Activated CD4-positive, alpha-beta T cell treated with anti-CD3 and anti-CD28 coated beads, Interleukin-2, Interleukin-4, amounts not matched to agents 100 ng/mL and 50 ng/mL, durations not matched to agents 16 hours and 8 hours (primary cell): Measurements from ENCODE around the gene LCN9.

Source experiments
- DNase-seq: peaks from one replicate; pipeline ENCODE4 v3.0.0-alpha.2; 2020; ENCODE audit warnings: low spot score

LCN9 gene

DNA sequence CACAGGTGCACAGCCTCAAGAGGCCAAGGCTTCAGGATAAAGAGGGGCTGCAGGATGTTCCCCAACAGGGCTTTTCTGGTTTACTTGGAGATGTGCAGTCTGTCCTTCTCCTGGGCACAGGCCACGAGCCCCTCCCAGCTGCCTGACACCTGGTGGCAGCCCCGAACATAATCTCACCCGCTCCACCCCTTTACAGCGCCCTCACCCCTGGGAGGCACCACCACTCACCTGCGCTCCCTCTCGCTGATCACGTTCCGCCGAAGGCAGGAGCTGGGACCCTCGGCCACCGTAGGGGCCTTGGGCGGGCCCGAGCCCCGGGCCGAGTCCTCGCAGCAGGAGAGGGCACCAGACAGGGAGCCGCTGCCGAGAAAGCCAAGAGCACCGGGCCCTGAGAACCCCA, 35.7 kb downstream of the LCN9 start:
- DNase-seq: no peak

DNA sequence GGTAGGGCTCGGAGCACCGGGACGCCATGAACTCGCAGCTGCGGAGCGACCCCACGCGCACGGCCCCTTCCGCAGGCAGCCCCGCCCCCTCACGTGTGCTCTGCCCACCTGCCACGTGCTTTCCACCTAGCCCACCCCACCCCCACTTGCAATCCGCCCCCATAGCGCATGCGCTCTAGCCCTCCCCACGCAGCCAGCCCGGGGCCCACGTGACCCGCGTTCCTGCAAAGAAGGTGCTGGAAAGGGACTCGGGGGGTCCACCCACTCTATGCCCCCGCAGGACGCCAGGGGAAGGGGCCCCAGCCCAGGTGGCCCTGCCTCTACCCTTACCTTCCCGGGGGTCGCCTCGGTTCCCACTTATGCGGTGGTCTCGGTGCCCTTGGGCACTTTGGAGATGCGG, 36.3 kb downstream of the LCN9 start, which contains the start of gene SOHLH1:
SOHLH1 (minus strand) TSS at position 42 of the 400 bp plus-strand sequence; CDS start at position 28, 14 bp downstream.
- DNase-seq: no peak

DNA sequence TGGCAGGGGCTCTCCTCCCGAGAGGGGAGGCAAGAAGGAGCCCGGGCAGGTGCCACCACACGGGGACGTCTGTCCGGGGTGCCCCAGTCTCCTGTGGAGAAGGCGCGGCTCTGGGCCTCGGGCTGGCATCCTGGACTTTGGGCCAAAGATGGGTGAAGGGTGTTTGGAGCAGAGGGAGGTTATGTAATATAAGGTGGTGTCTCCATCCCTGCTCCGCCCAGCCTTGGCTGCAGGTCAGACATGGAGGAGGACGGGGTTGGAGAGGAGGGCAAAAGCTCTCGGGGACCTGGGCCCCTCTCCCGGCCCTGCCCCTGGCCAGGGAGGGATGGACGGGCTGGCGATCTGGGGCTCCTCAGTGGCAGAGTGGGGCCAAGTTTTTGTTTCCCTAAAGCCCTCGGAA, 37.4 kb downstream of the LCN9 start:
- no peak for DNase-seq

DNA sequence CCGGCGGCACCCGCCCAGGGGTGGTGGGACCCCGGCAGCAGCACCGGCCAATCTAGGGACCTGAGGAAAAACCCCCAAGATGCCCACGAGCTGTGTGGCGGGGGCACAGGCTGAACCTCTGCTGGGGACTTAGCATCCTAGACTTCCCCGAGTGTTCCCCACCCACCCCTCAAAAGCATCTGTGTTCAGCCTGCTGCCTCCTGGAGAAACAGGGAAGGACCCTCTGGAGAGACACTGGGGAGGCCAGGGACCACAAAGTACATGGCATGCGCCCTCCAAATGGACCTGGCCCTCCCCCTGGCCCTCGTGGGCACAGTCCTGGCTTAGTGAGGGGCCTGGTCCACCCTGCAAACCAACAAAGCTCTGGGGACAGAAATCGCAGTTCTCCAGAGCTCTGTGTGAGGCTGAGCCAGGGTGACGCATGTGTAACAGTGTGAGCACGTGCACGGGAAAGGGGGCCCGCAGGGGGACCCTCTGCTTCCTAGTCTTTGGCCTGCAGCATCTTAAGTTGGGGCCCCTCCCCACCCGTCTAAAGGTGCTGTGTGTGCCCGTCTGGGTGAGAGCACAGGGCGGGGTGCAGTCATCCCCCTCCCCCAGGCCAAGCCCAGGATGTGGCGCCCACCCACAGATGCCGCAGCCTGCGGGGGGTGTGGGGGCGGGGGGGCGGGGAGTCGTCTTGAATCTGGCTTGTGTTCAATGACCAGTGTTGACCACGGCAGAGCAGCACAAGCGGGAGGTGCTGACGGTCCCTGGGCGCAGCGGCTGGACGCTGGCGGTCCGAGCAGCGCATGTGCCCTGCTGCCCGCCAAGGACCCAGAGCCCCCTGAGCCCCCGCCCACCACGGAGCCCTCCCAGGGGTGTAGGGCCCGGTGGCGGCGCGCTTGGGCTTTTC, 38.2 kb downstream of the LCN9 start:
- no peak for DNase-seq

DNA sequence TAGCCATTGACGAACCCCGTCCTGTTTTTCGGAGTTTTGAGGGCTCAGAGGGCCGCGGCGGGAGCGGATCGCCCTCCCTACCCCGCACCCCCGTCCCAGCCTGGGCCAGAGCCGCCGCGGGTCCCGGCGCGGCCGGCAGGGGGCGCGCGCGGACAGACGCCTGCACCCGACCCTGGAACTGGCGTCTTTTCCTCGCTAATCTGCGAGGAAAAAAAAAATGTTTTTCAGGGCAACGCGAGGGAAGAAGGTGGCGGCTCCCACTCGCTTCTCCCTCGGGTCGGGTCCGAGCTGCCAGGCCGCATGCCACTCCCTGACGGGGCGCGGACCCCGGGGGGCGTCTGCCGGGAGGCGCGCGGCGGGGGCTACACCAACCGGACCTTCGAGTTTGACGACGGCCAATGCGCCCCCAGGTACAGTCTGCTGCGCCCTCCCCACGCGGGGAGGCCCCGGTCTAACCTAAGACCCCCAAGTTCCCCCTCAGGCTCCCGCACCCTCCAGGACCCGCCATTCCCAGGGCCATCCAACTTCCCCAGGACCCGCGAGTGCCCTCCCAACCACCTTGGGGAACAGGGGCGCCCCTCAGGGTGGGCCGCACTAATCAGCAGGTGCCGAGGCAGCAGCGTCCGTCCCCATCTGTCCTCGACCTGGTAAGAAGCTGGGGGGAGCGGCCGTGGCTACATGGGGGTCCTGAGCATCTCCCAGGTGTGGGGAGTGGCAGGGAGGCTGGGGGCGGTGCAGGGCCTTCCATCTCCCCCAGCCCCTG, 39.0 kb downstream of the LCN9 start, which contains the start of gene KCNT1:
KCNT1 (plus strand) TSS at position 227 of the 763 bp plus-strand sequence; CDS start at position 301, 74 bp downstream.
- peak; percentile 58 for DNase-seq

DNA sequence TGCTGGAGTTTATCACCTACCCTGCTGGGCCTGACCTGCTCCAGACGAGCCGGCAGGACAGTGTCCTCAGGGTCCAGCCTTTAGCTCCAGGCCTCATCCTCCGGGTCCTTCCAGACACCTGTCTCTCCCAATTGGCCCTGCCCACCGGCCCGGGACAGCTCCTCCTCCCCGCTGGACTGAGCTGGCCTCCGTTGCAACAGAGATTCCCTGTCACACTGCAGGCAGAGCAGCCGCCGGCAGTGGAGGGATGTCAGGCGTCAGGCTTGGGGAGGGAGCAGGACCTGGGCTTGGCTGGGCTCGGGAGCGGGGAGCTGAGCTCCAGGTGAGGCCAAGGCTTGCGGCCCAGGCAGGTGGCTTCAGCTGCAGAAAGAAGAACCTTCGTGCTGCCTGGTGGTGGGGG, 40.6 kb downstream of the LCN9 start:
- no peak for DNase-seq

DNA sequence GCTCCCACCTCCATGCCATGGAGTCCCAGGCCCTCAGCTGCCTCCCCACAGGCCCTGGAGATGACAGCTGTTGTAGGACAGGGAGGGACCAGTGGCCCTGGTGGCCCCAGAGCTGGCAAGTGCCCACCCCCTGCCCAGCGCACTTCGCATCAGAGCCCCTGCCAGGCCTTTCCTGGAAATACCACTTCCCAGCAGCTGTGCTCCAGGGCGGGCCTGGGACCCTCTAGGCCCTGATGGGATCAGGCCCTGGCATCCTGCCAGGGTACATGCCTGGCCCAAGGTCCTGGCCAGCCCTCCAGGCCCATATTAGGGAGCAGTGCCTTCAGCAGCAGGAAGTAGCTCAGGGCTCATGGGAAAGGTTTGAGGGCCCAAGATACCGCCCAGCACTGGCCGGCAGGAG, 41.4 kb downstream of the LCN9 start:
- DNase-seq: no peak

DNA sequence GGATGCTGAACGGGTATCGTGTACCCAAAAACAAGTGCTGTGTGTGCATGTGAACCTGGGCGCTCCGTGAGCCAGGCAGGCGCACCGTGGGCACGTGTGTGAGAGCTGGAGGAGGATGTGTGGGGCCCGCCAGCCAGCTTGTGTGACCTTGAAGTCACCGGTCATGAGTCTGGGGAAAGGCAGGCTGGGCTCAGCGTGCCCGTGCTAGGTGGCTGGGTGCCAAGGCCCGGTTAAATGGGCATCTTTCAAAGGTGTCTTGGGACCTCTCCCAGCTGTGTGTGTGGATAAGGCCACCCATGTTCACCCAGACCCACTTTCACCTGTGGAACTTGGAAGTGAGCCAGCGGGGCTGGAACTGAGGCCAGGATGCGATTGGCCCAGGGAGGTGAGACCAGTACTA, 42.3 kb downstream of the LCN9 start:
- no peak for DNase-seq

DNA sequence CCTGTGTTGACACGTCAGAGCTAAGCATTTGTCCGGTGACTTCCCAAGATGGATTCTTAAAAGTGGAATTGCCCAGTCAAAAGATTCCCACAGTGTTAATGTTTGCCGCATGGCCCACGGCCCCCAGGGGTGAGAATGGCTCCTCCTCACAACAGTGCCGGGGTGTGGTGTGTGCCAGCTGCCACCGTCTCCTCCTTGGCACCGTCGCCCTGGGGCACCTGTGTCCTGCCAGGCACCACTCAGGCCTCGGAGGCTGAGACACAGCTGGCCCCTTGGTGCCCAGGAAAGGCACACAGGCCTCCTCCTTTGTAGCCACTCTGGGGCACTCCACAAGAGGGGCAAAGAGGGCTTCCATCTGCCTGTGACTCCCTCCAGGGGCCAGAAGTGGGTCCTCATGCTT, 43.2 kb downstream of the LCN9 start:
- DNase-seq: no peak

DNA sequence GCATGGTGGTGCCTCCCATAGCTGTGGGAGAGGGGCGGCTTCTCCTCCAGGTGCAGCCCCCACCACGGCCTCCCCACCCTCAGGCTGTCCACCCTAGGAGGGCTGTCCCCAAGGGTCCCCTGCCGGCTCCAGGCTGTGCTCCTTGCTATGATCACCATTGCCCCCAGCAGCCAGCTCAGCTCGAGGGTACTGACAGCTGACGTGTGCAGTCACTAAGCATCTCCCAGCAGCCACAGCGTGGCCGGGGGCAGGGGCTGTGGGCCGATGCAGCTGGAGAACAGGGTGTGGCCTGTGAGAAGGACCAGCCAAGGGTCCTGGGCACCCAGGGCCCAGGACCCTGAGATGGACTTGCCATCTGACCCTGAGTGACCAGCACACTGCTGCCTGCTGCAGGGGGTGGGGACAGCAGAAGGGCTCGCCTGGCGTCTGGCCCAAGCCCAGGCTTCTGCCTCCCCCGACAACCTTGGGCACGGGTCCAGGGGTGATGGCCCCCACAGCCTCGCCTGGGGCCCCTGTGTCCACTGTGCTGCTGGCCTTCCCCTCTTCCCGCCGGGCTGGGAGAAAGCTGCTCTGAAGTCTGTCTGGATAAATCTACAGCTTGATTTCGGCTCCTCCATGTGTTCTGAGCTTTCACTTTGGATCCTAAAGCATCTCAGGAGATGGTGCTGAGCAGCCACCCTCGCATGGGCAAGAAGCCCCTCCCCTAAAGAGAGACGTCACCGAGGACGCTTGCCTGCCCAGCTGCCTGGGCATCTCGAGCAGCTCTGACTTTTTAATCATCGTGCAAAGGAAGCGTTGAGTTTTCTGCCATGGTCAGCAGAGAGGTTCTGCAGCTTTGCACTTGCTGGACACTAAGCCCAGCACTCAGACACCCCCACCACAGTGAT, 44.4 kb downstream of the LCN9 start:
- no peak for DNase-seq

DNA sequence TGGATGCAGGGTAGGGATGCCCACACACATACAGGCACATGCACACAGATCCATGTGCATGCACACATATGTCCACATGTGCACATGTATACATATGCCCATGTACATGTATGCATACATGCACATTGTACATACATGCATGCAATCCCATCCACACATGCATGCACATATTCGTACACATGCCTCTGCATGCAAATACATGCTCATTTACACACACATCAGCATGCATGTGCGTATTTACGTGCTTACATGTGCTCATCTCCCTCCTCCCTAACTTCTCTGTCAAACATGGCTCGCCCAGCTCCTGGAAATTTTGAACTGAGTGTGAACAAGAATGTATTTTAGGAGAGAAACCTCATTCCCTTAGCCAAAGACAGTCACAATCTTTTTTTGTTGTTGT, 45.1 kb downstream of the LCN9 start:
- no peak for DNase-seq

DNA sequence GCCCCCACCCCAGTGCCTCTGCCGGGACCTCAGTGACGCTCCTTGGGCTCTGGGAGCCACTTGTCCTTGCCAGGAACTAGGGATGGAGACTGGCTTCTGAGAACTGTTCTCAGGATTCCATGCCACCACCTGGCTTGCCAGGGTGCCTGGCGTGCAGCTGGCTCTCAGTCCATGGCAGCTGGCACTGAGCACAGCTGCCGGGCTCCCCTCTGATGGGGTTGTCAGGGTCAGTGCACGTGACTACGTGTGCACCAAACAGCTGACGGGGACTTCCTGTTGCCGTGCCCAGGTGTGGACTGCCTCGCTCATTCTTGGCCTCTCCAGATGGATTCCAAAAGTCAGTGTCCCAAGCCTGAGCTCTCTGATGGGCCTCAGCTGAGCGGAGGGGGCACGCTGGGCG, 48.3 kb downstream of the LCN9 start:
- no peak for DNase-seq

DNA sequence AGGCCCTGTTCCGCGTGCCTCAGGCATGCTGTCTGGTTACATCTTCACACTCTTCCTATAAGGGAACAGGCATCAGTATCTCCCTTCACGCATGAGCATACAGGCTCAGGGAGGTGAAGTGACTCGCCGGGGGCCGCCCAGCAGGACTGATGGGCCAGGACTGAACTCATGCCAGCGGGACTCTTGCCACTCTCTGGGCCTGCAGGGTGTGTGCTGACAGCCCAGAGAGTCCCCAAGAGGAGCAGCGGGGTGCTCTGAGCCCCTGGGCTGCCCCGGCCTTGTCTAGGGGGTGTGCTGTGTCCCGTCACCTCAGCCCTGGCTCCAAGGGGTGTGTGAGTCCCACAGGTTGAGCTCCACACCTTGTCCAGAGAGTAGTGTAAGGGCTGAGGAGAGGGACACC, 48.8 kb downstream of the LCN9 start:
- no peak for DNase-seq

DNA sequence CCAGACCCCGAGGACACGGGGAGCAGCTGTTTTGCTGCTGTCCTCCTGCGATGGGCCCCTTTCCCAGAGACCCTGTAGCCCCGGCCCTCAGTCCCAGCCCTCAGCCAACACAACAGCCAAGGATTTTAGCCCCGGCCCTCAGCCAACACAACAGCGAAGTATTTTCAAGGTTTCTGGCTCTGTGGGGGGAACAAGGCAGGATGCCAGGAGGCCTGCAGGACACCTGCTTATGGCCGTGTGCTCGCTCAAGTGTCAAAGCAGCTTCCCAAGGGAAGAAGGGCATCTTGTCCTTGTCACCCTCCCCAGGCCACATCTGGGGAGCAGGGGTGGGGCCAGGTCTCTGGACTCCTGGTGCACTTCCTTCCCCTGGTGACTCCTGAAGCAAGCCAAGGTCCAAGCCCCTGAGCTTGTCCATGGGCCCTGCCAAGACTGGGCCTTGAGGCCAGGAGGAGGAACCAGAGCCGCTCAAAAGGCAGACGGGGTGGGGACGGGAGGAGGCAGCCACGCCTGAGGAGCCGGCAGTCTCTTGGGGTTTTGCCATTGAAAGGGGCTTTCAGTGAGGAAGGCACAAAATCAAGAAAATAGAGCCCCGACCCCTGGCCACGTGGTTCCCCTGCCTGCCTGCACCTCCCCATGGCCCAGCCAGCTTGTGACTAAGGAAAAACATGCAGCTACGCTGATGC, 49.6 kb downstream of the LCN9 start:
- DNase-seq: no peak

DNA sequence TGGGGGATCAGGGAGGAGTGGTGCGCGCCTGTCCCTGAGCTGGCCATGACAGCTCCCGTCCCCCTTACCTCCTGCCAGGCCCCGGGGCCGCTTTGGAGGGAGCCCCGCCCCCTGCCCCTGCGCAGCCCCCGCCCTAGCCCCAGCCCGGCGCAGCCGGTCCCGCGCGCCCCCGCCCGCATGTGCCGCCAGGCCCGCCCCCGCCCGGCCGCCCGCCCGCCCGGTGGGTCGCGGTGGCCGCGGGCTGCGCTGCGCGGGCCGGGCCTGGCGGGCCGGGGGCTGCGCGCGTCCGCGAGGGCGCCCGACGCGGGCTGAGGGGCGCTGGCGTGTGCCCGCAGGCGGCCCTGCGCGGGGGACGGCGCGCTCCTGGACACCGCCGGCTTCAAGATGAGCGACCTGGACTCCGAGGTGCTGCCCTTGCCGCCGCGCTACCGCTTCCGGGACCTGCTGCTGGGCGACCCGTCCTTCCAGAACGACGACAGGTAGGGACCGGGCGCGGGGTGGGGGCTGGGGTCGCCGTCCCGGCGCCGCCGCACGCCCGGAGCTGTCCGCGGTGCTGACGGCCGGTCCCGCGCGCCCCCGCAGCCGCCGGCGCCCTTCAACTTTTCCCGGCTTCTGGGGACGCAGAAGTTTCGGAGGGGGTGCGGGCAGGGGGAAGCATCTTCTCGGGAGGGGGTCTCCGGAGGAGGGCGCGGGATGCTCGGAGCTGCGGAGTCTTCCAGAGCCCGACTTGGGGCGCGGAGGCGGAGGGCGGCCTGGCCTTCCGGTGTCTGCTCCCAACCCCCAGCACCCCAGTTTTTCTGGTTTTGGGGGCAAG, 51.3 kb downstream of the LCN9 start:
- no peak for DNase-seq

DNA sequence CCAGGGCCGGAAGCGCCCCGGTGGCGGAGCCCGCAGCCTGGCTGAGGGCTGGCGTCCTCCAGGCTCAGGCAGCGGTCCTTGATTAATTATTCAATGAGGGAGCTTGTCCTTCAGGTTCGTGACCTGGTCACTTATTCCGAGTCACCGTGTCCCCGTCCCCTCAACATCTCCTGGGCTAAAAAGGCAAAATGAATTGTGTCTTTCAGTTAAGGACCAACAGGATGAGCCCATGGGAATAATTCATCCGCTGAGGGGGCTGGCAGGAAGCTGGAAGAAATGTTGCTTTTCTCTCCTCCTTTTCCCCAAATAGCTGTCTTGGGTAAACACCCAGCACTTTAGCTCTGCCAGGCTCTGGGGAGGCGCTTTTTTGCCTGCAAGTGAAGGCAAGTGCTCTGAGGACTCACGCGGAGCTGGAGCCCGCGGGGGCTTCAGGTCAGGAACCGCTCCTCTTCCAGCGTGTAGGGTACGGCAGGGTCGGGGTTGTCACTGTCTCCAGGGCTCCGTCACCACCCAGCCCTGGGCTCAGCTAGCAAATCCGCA, 52.0 kb downstream of the LCN9 start:
- DNase-seq: no peak

DNA sequence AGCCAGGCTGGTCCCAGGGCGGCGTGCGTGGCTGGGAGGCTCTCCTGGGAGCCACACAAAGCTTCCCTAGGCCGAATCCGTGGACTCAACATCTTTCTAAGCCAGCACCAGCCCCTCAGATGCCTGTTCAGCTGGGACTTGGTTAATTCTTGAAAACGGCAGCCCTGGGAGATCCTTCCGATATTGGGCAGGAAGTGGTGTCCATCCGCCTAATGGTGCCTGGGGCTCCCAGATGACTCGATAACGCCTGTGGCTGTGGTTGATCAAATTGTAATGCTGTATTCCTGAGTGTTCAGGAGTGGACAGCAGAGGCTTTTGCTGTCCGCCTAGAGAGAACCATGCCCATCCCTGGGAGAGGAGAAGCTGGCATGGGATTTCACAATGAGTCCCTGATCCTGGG, 52.9 kb downstream of the LCN9 start:
- no peak for DNase-seq
